ENCODE results near the gene MYO7A.

DNA sequence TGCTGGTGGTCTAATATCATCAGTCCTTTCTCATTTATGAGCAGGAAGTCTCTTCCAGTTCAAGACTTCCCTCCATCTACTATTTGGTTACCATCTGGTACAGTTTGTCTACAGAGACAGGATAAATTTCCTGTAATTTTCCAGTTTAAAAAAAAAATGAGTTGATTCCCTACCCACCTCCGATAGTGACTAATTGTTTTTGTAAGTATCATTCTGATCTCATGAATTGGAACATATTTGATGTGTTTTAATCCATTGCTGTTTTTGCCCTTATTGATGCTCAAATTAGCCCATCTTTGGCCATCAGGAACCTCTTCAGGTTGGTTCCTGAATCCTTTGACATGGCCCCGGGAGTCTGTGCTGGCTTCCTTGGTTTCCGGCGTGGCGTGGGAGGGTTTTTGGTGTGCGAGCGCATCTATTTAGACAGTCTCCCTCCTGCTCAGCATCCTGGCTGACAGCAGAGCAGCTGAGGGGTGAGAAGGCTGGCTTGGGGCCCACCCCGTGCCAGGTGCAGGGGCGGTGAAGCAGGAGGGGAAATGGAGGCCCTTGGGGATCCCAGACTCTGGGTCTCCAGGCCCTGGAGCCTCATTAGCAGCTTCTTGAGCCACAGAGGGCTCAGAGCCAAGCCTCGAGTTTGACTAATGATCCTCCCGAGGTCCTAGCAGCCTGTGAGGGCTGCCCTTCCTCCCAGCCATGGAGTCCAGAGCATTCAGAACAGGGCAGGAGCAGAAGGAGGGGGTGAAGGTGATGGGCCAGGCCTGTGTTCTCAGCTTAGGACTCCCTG lies 18.6 kb upstream of the MYO7A start:
- TF ChIP-seq USF2 (CRISPR knock-in tag; IDR thresholded peaks at IDR 0.05) (no peak), MAX (CRISPR knock-in tag; IDR thresholded peaks at IDR 0.05) (no peak), IRF2 (CRISPR knock-in tag; IDR thresholded peaks at IDR 0.05; ENCODE audit: borderline replicate concordance, low read depth) (no peak), ATF1 (CRISPR knock-in tag; IDR thresholded peaks at IDR 0.05) (no peak), SP1 (CRISPR knock-in tag; conservative IDR thresholded peaks at IDR 0.05) (no peak), CBFB (CRISPR knock-in tag; IDR thresholded peaks at IDR 0.05; ENCODE audit: low read depth) (no peak), NR1H2 (CRISPR knock-in tag; IDR thresholded peaks at IDR 0.05) (no peak), PRRX2 (CRISPR knock-in tag; IDR thresholded peaks at IDR 0.05) (no peak), ZBTB21 (CRISPR knock-in tag; IDR thresholded peaks at IDR 0.05; ENCODE audit: borderline replicate concordance) (no peak), GABPB1 (CRISPR knock-in tag; IDR thresholded peaks at IDR 0.05) (no peak), ESRRA (CRISPR knock-in tag; IDR thresholded peaks at IDR 0.05; ENCODE audit: borderline replicate concordance) (no peak), TCF7 (CRISPR knock-in tag; IDR thresholded peaks at IDR 0.05; ENCODE audit: low read depth) (no peak)
- TF ChIP-seq, protein P1, sequence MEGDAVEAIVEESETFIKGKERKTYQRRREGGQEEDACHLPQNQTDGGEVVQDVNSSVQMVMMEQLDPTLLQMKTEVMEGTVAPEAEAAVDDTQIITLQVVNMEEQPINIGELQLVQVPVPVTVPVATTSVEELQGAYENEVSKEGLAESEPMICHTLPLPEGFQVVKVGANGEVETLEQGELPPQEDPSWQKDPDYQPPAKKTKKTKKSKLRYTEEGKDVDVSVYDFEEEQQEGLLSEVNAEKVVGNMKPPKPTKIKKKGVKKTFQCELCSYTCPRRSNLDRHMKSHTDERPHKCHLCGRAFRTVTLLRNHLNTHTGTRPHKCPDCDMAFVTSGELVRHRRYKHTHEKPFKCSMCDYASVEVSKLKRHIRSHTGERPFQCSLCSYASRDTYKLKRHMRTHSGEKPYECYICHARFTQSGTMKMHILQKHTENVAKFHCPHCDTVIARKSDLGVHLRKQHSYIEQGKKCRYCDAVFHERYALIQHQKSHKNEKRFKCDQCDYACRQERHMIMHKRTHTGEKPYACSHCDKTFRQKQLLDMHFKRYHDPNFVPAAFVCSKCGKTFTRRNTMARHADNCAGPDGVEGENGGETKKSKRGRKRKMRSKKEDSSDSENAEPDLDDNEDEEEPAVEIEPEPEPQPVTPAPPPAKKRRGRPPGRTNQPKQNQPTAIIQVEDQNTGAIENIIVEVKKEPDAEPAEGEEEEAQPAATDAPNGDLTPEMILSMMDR (IDR thresholded peaks at IDR 0.05): no peak
